SK-N-MC (cell line): ENCODE results near the gene TSEN2.

Source experiments
- EZH2 ChIP-seq: fragments of 200-600 bp; sonication (generic); IDR thresholded peaks from one replicate; pipeline ENCODE4 v1.6.1; 2017; ENCODE audit warnings: antibody characterized with exemption
- FOXP2 ChIP-seq: optimal IDR thresholded peaks from 2 replicates; pipeline ENCODE3; 2011; ENCODE audit warnings: mild to moderate bottlenecking, moderate library complexity; ENCODE audit not compliant: insufficient read depth; ENCODE audit errors: extremely low read length, control extremely low read depth
- POLR2AphosphoS5 ChIP-seq: IDR thresholded peaks from 2 replicates; pipeline ENCODE4 v1.6.1; 2012; ENCODE audit warnings: mild to moderate bottlenecking, low read depth, low read length, borderline replicate concordance

DNA sequence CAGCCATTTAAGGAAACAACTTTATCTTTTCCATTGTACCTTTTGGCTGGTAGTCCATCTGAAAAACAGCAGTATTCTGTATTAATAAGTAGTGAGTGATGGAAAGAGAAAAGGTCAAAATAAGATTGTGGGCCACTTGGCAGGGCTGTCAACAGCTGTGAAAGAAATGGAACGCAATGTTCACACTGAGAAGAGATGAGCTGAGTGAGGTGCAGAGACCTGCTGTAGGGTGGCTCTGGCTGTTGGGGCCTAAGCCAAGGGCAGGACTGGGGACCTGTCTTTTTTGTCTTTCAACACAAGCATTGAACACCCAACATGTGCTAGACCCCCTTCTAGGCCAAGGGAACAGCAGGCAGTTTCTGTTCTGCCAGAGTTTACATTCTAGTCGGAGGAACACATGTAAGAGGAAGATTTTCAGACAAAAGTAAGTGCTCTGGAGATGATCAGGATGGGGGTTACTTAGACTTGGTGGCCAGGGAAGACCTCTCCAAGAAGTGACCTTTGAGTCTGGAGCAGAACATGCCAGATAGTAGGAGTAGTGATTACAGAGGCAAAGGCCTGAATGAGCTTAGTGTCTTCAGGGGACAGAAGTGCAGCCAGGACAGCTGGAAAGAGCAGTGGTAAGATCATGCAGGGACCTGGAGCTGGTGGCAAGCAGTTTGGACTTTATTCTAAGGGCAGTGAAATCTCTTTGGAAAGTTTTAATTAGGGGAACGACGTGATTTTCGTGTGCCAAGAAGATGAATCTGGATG lies 29.6 kb downstream of the TSEN2 start:
- TF ChIP-seq EZH2, result no peak
- no peak for TF ChIP-seq POLR2AphosphoS5
- no peak for TF ChIP-seq FOXP2
